Peyer's patch (tissue), 4 donors: ENCODE data around the gene COMTD1.

Source experiments
- POLR2A ChIP-seq, 2 donors: fragments of 450-650 bp; IDR thresholded peaks; one replicate each; pipeline ENCODE4 v1.5.1; 2017; ENCODE audit warnings: antibody characterized with exemption in 2 of 2, mild to moderate bottlenecking in 2 of 2, moderate library complexity in 2 of 2
- TF ChIP-seq, protein P1 (sequence below), 6 experiments: fragments of 450-650 bp in 4 of 6; fragments of 200-600 bp in 2 of 6; sonication (generic) in 1 of 6; IDR thresholded peaks; one replicate each; pipeline ENCODE4 v1.5.1; 2017 to 2019; ENCODE audit warnings: antibody characterized with exemption in 6 of 6, mild to moderate bottlenecking in 3 of 6, moderate library complexity in 1 of 6

GRCh38 chr10:75189266-75190096 is 46.3 kb downstream of the COMTD1 start:
- no peak for TF ChIP-seq POLR2A (IDR thresholded peaks at IDR 0.05)
- TF ChIP-seq, protein P1, sequence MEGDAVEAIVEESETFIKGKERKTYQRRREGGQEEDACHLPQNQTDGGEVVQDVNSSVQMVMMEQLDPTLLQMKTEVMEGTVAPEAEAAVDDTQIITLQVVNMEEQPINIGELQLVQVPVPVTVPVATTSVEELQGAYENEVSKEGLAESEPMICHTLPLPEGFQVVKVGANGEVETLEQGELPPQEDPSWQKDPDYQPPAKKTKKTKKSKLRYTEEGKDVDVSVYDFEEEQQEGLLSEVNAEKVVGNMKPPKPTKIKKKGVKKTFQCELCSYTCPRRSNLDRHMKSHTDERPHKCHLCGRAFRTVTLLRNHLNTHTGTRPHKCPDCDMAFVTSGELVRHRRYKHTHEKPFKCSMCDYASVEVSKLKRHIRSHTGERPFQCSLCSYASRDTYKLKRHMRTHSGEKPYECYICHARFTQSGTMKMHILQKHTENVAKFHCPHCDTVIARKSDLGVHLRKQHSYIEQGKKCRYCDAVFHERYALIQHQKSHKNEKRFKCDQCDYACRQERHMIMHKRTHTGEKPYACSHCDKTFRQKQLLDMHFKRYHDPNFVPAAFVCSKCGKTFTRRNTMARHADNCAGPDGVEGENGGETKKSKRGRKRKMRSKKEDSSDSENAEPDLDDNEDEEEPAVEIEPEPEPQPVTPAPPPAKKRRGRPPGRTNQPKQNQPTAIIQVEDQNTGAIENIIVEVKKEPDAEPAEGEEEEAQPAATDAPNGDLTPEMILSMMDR (IDR thresholded peaks at IDR 0.05): no peak
